Caco-2 (cell line): ENCODE data around the gene FBXO30. TPM values are rescaled to one million over a fixed set of nuclear protein-coding genes. Genes with fewer than 3 reads are reported as not detected.

Experiments used
- BruUV-seq: library from RNA; stranded (reverse); fragments of 400-500 nt; replicated peaks from 2 replicates; lab custom pipeline; 2021; lab: Mats Ljungman, UMichigan
- CTCF ChIA-PET: fragments of 300-600 bp; sonication (Branson Sonifier 250); formaldehyde crosslinking; loops from one replicate; lab custom pipeline; 2022; ENCODE audit warnings: antibody characterized with exemption; lab: Charles Lee
- POLR2A ChIA-PET: fragments of 300-600 bp; sonication (Branson Sonifier 250); formaldehyde crosslinking; loops from one replicate; lab custom pipeline; 2022; ENCODE audit warnings: antibody characterized with exemption; lab: Charles Lee
- DNase-seq, 2 experiments: peaks; one replicate each; pipeline versions ENCODE4 v3.0.0 to v3.0.0-alpha.2; 2020 to 2022
- H3K27me3 ChIP-seq: replicated peaks from 2 replicates; pipeline ENCODE4 v1.6.0; 2011; ENCODE audit warnings: low read length; ENCODE audit not compliant: control insufficient read depth, insufficient read depth
- H3K36me3 ChIP-seq: 2 replicates; pipeline ENCODE4 v1.5.1; 2011; ENCODE audit warnings: low read length; ENCODE audit not compliant: control insufficient read depth, insufficient read depth
- H3K4me1 ChIP-seq: fragments of 250-450 bp; sonication (Bioruptor Pico); 2 replicates; pipeline ENCODE4 v1.5.1; 2020; ENCODE audit warnings: mild to moderate bottlenecking
- H3K4me3 ChIP-seq: 2 replicates; pipeline ENCODE4 v1.5.1; 2011; ENCODE audit warnings: low read depth, mild to moderate bottlenecking, control low read depth, low read length
- H3K9me3 ChIP-seq: fragments of 250-450 bp; sonication (Bioruptor Pico); 2 replicates; pipeline ENCODE4 v1.5.1; 2020; ENCODE audit warnings: mild to moderate bottlenecking, moderate library complexity
- H3K27ac Mint-ChIP-seq: one replicate; pipeline ENCODE4 v1.8.0; 2022; ENCODE audit warnings: mixed read lengths; ENCODE audit not compliant: unreplicated experiment
- H3K27me3 Mint-ChIP-seq: one replicate; pipeline ENCODE4 v1.8.0; 2022; ENCODE audit warnings: mixed read lengths; ENCODE audit not compliant: insufficient read depth, unreplicated experiment
- H3K36me3 Mint-ChIP-seq: one replicate; pipeline ENCODE4 v1.8.0; 2022; ENCODE audit warnings: mild to moderate bottlenecking, mixed read lengths; ENCODE audit not compliant: insufficient read depth, unreplicated experiment
- H3K4me1 Mint-ChIP-seq: one replicate; pipeline ENCODE4 v1.8.0; 2022; ENCODE audit warnings: low read depth, mixed read lengths; ENCODE audit not compliant: unreplicated experiment
- H3K4me3 Mint-ChIP-seq: one replicate; pipeline ENCODE4 v1.8.0; 2022; ENCODE audit warnings: mild to moderate bottlenecking, moderate library complexity, mixed read lengths; ENCODE audit not compliant: unreplicated experiment
- H3K9me3 Mint-ChIP-seq: one replicate; pipeline ENCODE4 v1.8.0; 2022; ENCODE audit warnings: mixed read lengths; ENCODE audit not compliant: unreplicated experiment
- CTCF ChIP-seq, 2 experiments: fragments of 200-600 bp in 1 of 2; IDR thresholded peaks; 1 replicate in 1 of 2; 2 replicates in 1 of 2; pipeline versions ENCODE4 v1.5.1 to v1.8.0; 2011 to 2022; ENCODE audit warnings: antibody characterized with exemption in 1 of 2, control low read depth in 1 of 2, inconsistent platforms in 1 of 2, low read depth in 1 of 2, low read length in 1 of 2, mild to moderate bottlenecking in 1 of 2, moderate library complexity in 1 of 2; ENCODE audit not compliant: insufficient read depth in 1 of 2, severe bottlenecking in 1 of 2, unreplicated experiment in 1 of 2
- intact Hi-C: fragments of 100-400 bp; cut with micrococcal nuclease; formaldehyde crosslinking; loops from one replicate; pipeline ENCODE4 v1.10.0; 2022; ENCODE audit not compliant: unreplicated experiment
- total RNA-seq: library from RNA; stranded (reverse); gene quantifications from 2 replicates; pipeline ENCODE4 v1.2.3, GENCODE V29; 2022

The FBXO30 gene
- total RNA-seq, 1 experiment from 2014 or later: 17.1 TPM

DNA sequence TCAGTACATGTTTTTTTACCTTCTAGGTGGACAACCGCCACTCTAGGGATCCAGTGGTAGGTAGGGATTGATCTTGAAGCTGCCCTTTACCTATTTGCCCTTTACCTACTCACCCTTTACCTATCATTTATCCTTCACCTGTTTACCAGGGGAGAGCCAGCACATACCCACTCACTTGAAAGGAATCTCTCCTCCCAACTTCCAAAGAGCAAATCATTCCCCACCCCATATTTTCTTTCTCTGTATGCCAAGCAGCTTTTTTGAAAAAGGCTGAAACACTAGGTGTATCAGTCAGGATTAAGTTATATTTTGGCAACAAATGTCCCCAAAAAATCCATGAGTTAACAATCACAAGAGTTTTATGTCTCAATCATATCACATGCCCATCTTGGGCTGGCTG, 68.7 kb downstream of the FBXO30 start:
- no peaks in the 10 kb centered on the region for H3K27me3 ChIP-seq
- H3K4me3 ChIP-seq: no peak overlapping the region
- POLR2A ChIA-PET: no interaction called here
- CTCF ChIA-PET: no interaction called here
- peaks cover 7% of the 10 kb centered on the region for H3K4me1 Mint-ChIP-seq
- no peak overlapping the region for H3K4me3 Mint-ChIP-seq
- H3K36me3 ChIP-seq: no peaks in the 10 kb centered on the region
- no peak overlapping the region for H3K27ac Mint-ChIP-seq
- H3K9me3 Mint-ChIP-seq: no peaks in the 10 kb centered on the region
- H3K27me3 Mint-ChIP-seq: no peaks in the 10 kb centered on the region
- intact Hi-C loops: no loop called here
- H3K36me3 Mint-ChIP-seq: no peaks in the 10 kb centered on the region
- DNase-seq: no peak
- peaks cover 7% of the 10 kb centered on the region for H3K4me1 ChIP-seq
- H3K9me3 ChIP-seq: peaks cover 12% of the 10 kb centered on the region
- BruUV-seq: no TSS peak
- TF ChIP-seq CTCF (IDR thresholded peaks at IDR 0.05; ENCODE audit: insufficient read depth in 1 of 2, low read depth in 1 of 2, low read length in 1 of 2, severe bottlenecking in 1 of 2, unreplicated experiment in 1 of 2): no peak

- Mint-ChIP-seq H3K9me3 (peaks cover 9% of the 10 kb centered on the region), H3K4me1 (peaks cover 3% of the 10 kb centered on the region), H3K27ac (no peak overlapping the region), H3K36me3 (no peaks in the 10 kb centered on the region), H3K4me3 (no peak overlapping the region), H3K27me3 (no peaks in the 10 kb centered on the region)
- BruUV-seq: no TSS peak
- no peak for DNase-seq
- ChIA-PET CTCF (no interaction called here), POLR2A (no interaction called here)
- peaks cover 4% of the 10 kb centered on the region for H3K4me1 ChIP-seq
- H3K27me3 ChIP-seq: no peaks in the 10 kb centered on the region
- no peak overlapping the region for H3K4me3 ChIP-seq
- intact Hi-C loops: no loop called here
- no peaks in the 10 kb centered on the region for H3K36me3 ChIP-seq
- TF ChIP-seq CTCF (IDR thresholded peaks at IDR 0.05; ENCODE audit: insufficient read depth in 1 of 2, low read depth in 1 of 2, low read length in 1 of 2, severe bottlenecking in 1 of 2, unreplicated experiment in 1 of 2): no peak
- H3K9me3 ChIP-seq: peaks cover 12% of the 10 kb centered on the region
Measured at GRCh38 chr6:145744619-145745018, 70.0 kb downstream of the FBXO30 start.

Other genes starting within 250 kb of the FBXO30 start
- 6.9 and 8.1 TPM in 2 replicates for gene EPM2A, start 79.3 kb downstream of the FBXO30 start, total RNA-seq
- gene SHPRH, start 149.6 kb upstream of the FBXO30 start, total RNA-seq: 25.7 and 27.8 TPM in 2 replicates
- not detected in 2 replicates for gene GRM1, start 214.3 kb upstream of the FBXO30 start, total RNA-seq